Measurements from ENCODE around the gene PNPLA2.

Gene PNPLA2

GRCh38 chr11:812390-812789, 6.3 kb upstream of the PNPLA2 start:
- no peak for DNase-seq (ENCODE audit: extremely low spot score)
- ChIA-PET CTCF (no interaction called here), POLR2A (interaction anchor here (1.0 to 1.6 kb wide), 2 partner anchors 19 to 21 kb away, joined by 3 to 6 read pairs; no protein-coding TSS in a partner anchor)
- TF ChIP-seq SP1 (IDR thresholded peaks at IDR 0.05) (no peak), ELF4 (IDR thresholded peaks at IDR 0.05) (no peak), HDGF (IDR thresholded peaks at IDR 0.05; ENCODE audit: borderline replicate concordance) (no peak), FOXA1 (IDR thresholded peaks at IDR 0.05) (no peak), CTBP1 (IDR thresholded peaks at IDR 0.05; ENCODE audit: borderline replicate concordance) (no peak), SUZ12 (IDR thresholded peaks at IDR 0.05) (no peak), TARDBP (IDR thresholded peaks at IDR 0.05) (no peak), L3MBTL2 (conservative IDR thresholded peaks at IDR 0.05) (no peak), PKNOX1 (IDR thresholded peaks at IDR 0.05) (no peak), FOXM1 (IDR thresholded peaks at IDR 0.05; ENCODE audit: borderline replicate concordance) (no peak), ARNT (IDR thresholded peaks at IDR 0.05) (no peak)

GRCh38 chr11:813072-813455, 5.7 kb upstream of the PNPLA2 start:
- TF ChIP-seq SUZ12 (IDR thresholded peaks at IDR 0.05) (no peak), SP1 (IDR thresholded peaks at IDR 0.05) (no peak), ARNT (IDR thresholded peaks at IDR 0.05) (no peak), L3MBTL2 (conservative IDR thresholded peaks at IDR 0.05) (no peak), FOXM1 (IDR thresholded peaks at IDR 0.05; ENCODE audit: borderline replicate concordance) (no peak)
- CTCF ChIA-PET: no interaction called here
- DNase-seq (ENCODE audit: extremely low spot score): no peak
- POLR2A ChIA-PET: interaction anchor here (1.0 kb wide), 2 partner anchors 18 to 30 kb away, joined by 3 read pairs; partner anchors contain the start of gene TSPAN4

- ChIA-PET POLR2A (interaction anchor here (1.0 kb wide), 1 partner anchor 30 kb away, joined by 3 read pairs; the partner anchor contains the start of gene TSPAN4), CTCF (no interaction called here)
- TF ChIP-seq NFRKB (IDR thresholded peaks at IDR 0.05): no peak
- TF ChIP-seq ARNT (IDR thresholded peaks at IDR 0.05): no peak
- TF ChIP-seq BHLHE40 (IDR thresholded peaks at IDR 0.05; ENCODE audit: borderline replicate concordance): no peak
- no peak for TF ChIP-seq TARDBP (IDR thresholded peaks at IDR 0.05)
- TF ChIP-seq HDGF (IDR thresholded peaks at IDR 0.05; ENCODE audit: borderline replicate concordance): no peak
- TF ChIP-seq ZNF384 (IDR thresholded peaks at IDR 0.05): no peak
- TF ChIP-seq CTBP1 (IDR thresholded peaks at IDR 0.05; ENCODE audit: borderline replicate concordance): no peak
- no peak for TF ChIP-seq FOXM1 (IDR thresholded peaks at IDR 0.05; ENCODE audit: borderline replicate concordance)
- TF ChIP-seq FOXA1 (IDR thresholded peaks at IDR 0.05): no peak
- no peak for TF ChIP-seq FOXK2 (IDR thresholded peaks at IDR 0.05)
- no peak for TF ChIP-seq SP1 (IDR thresholded peaks at IDR 0.05)
- no peak for TF ChIP-seq LEF1 (IDR thresholded peaks at IDR 0.05; ENCODE audit: borderline replicate concordance)
- no peak for TF ChIP-seq SUZ12 (IDR thresholded peaks at IDR 0.05)
- TF ChIP-seq L3MBTL2 (conservative IDR thresholded peaks at IDR 0.05): no peak
- no peak for TF ChIP-seq PKNOX1 (IDR thresholded peaks at IDR 0.05)
- TF ChIP-seq ELF4 (IDR thresholded peaks at IDR 0.05): no peak
Observed at GRCh38 chr11:813456-814096, 5.1 kb upstream of the PNPLA2 start.

GRCh38 chr11:815675-816432, 2.9 kb upstream of the PNPLA2 start:
- TF ChIP-seq FOXA1 (IDR thresholded peaks at IDR 0.05) (no peak), SUZ12 (IDR thresholded peaks at IDR 0.05) (no peak), TARDBP (IDR thresholded peaks at IDR 0.05) (no peak), PKNOX1 (IDR thresholded peaks at IDR 0.05) (no peak), SP1 (IDR thresholded peaks at IDR 0.05) (no peak), L3MBTL2 (conservative IDR thresholded peaks at IDR 0.05) (no peak), NFRKB (IDR thresholded peaks at IDR 0.05) (no peak), ARNT (IDR thresholded peaks at IDR 0.05) (no peak), FOXK2 (IDR thresholded peaks at IDR 0.05) (no peak), ELF4 (IDR thresholded peaks at IDR 0.05) (no peak), BHLHE40 (IDR thresholded peaks at IDR 0.05; ENCODE audit: borderline replicate concordance) (no peak), LEF1 (IDR thresholded peaks at IDR 0.05; ENCODE audit: borderline replicate concordance) (no peak)
- CTCF ChIA-PET: no interaction called here
- DNase-seq (ENCODE audit: extremely low spot score): no peak
- POLR2A ChIA-PET: interaction anchor here (1.4 to 5.3 kb wide), 2 partner anchors 7 to 27 kb away, joined by 5 to 39 read pairs; partner anchors contain the start of genes POLR2L, RPLP2 and TSPAN4

More at GRCh38 chr11:813456-814096, 5.1 kb upstream of the PNPLA2 start:
- DNase-seq (ENCODE audit: extremely low spot score): no peak

- TF ChIP-seq PKNOX1 (IDR thresholded peaks at IDR 0.05) (no peak), HDGF (IDR thresholded peaks at IDR 0.05; ENCODE audit: borderline replicate concordance) (no peak), SUZ12 (IDR thresholded peaks at IDR 0.05) (no peak), FOXK2 (IDR thresholded peaks at IDR 0.05) (no peak), TARDBP (IDR thresholded peaks at IDR 0.05) (no peak), FOXM1 (IDR thresholded peaks at IDR 0.05; ENCODE audit: borderline replicate concordance) (no peak), ARNT (IDR thresholded peaks at IDR 0.05) (no peak), ELF4 (IDR thresholded peaks at IDR 0.05) (no peak), CTBP1 (IDR thresholded peaks at IDR 0.05; ENCODE audit: borderline replicate concordance) (no peak), ZNF384 (IDR thresholded peaks at IDR 0.05) (no peak), L3MBTL2 (conservative IDR thresholded peaks at IDR 0.05) (no peak), FOXA1 (IDR thresholded peaks at IDR 0.05) (no peak), LEF1 (IDR thresholded peaks at IDR 0.05; ENCODE audit: borderline replicate concordance) (no peak)
- CTCF ChIA-PET: no interaction called here
- no peak for DNase-seq (ENCODE audit: extremely low spot score)
- POLR2A ChIA-PET: interaction anchor here (1.4 to 5.3 kb wide), 2 partner anchors 7 to 27 kb away, joined by 5 to 39 read pairs; partner anchors contain the start of genes POLR2L, RPLP2 and TSPAN4
Observed at GRCh38 chr11:816433-816779, 2.3 kb upstream of the PNPLA2 start.
